NB4 (cell line): ENCODE data around the gene KIF11.
A peak's percentile ranks its signal among the peaks of the same experiment; 100 is the strongest.

ENCODE experiments used
- MYC ChIP-seq: IDR thresholded peaks from 2 replicates; pipeline ENCODE4 v1.6.1; 2011; ENCODE audit warnings: low read depth, low read length
- POLR2A ChIP-seq: IDR thresholded peaks from 2 replicates; pipeline ENCODE4 v1.6.1; 2011; ENCODE audit warnings: mild to moderate bottlenecking; ENCODE audit not compliant: insufficient read length; ENCODE audit errors: extremely low read depth
- TF ChIP-seq, protein P1 (sequence below): IDR thresholded peaks from 2 replicates; pipeline ENCODE4 v1.6.1; 2011; ENCODE audit warnings: low read depth, low read length
- TF ChIP-seq, protein P2 (sequence below): IDR thresholded peaks from one replicate; pipeline ENCODE4 v1.5.1; 2012; ENCODE audit warnings: low read depth, low read length

GRCh38 chr10:92592761-92593618 lies at the start of gene KIF11:
- TF ChIP-seq, protein P1, sequence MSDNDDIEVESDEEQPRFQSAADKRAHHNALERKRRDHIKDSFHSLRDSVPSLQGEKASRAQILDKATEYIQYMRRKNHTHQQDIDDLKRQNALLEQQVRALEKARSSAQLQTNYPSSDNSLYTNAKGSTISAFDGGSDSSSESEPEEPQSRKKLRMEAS = peak; percentile 73
- TF ChIP-seq, protein P2, sequence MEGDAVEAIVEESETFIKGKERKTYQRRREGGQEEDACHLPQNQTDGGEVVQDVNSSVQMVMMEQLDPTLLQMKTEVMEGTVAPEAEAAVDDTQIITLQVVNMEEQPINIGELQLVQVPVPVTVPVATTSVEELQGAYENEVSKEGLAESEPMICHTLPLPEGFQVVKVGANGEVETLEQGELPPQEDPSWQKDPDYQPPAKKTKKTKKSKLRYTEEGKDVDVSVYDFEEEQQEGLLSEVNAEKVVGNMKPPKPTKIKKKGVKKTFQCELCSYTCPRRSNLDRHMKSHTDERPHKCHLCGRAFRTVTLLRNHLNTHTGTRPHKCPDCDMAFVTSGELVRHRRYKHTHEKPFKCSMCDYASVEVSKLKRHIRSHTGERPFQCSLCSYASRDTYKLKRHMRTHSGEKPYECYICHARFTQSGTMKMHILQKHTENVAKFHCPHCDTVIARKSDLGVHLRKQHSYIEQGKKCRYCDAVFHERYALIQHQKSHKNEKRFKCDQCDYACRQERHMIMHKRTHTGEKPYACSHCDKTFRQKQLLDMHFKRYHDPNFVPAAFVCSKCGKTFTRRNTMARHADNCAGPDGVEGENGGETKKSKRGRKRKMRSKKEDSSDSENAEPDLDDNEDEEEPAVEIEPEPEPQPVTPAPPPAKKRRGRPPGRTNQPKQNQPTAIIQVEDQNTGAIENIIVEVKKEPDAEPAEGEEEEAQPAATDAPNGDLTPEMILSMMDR = no peak
- TF ChIP-seq POLR2A (peak; percentile 98), MYC (peak; percentile 55)
